Esophagus muscularis mucosa (tissue), 3 donors: ENCODE measurements around the gene GALNT15.

Experiments
- CTCF ChIP-seq, 3 experiments: fragments of 200-600 bp in 2 of 3; fragments of 450-650 bp in 1 of 3; sonication (generic) in 2 of 3; IDR thresholded peaks; one replicate each; pipeline ENCODE4 v1.5.1; 2017 to 2019; ENCODE audit warnings: antibody characterized with exemption in 3 of 3, mild to moderate bottlenecking in 2 of 3, moderate library complexity in 1 of 3
- POLR2A ChIP-seq: fragments of 450-650 bp; IDR thresholded peaks from one replicate; pipeline ENCODE4 v1.6.1; 2017; ENCODE audit warnings: antibody characterized with exemption, moderate library complexity, mild to moderate bottlenecking, low read depth

- TF ChIP-seq CTCF (IDR thresholded peaks at IDR 0.05) (no peak), POLR2A (no peak)
Observed at GRCh38 chr3:16257309-16257708, 82.8 kb downstream of the GALNT15 start.
